ENCODE data around the gene SELENOW.

Gene SELENOW

DNA sequence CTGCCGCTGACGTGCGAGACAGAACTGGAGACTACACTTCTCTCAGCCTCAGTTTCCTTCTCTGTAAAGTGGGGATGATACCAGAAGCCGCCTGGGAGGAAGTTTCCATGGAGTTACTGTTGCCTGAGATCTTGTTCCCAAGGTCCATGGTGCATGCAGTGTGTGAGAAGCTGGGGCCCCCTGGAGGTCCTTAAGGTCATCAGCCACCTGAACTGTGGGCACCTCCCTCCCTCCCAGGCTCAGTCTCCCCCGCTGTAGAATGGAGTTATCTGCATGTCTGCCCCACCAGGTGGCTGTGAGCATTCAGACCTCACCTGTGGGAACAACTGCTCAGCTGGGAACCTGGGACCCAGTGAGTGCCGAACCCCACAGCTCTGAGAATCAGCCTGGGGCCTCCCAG, 45.9 kb downstream of the SELENOW start:
- DNase-seq, result no peak

DNA sequence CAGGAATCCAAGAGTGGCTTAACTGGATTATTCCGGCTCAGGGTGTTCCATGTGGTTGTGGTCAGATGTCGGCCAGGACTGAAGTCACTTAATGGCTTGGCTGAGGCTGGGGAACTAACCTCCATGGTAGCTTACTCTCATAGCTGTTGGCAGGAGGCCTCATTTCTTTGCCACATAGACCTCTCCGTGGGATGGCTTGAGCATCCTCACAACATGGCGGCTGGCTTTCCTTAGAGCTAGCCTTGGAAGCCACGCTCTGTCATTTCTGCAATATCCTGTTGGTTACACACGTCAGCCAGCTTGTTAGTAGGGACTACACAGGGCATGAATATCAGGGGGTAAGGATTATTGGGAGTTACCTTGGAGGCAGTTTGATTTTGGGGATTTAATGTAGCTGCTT, 48.3 kb downstream of the SELENOW start:
- no peak for DNase-seq

DNA sequence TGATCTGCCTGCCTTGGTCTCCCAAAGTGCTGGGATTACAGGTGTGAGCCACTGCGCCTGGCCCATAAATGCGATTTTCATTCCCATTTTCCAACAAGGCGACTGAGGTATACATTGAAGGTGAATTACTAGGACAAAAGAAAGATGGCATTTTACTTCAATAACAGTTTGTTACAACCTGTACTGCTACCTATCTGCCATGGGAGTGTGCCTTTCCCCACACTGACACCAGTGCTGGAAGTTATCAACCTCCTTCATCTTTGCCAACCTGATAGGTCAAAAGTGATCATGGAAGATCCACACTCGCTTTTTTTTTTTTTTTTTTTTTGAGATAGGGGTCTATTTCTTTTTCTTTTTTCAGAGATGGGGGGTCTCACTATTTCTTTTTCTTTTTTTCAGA, 54.2 kb downstream of the SELENOW start:
- no peak for DNase-seq

All from inflammatory macrophage (primary cell).